GM18873 (cell line): ENCODE data around the gene CEACAM18.
"Not testable (repeated sequence)": the region's sequence is repeated elsewhere in the genome, so short reads cannot be mapped to it uniquely, and the experiment has no call there.

Experiments
- ATAC-seq: cut with Tn5 transposase; IDR thresholded peaks from one replicate; pipeline ENCODE4 v1.9.1; 2021; ENCODE audit warnings: mild to moderate bottlenecking, moderate library complexity, moderate number of reproducible peaks; ENCODE audit not compliant: unreplicated experiment, low FRiP score

Gene CEACAM18

DNA sequence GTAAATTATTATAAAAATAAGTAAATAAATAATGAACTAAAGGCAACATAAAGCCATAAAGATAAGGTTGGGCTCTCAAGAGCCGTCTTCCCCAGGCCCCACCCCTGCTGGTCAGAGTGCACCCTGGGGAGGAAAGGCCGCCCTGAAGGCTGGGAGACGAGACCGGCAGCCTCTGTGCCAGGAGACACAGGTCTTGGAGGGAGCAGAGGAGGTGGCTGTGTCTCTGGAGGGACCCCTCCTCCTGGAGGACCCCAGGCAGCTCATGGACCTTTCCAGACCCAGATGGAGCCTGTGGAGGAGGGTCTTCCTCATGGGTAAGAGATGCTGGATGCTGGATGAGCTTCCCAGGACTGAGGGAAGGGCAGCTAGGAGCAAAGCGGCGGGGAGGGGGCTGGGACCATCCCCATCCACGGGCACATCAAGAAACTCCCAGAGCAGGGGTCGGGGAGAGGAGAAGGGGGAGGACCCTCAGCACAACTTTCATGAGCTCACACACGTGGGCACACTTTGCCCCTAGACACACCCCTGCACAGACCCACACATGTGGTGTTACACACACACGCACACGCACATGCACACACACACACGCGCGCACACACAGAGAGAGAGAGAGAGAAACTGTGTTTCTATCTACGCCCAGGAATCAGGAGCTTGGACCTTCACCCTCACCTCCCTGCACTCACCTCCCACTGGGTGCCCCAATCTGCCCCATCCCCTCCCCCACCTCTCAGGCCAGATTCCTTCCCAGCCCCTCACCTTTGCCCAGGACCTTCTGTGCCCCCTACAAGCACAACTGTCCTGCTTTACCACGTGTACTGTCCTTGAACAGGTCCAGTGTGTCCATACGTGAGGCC, at the start of gene CEACAM18:
Gene CEACAM18, plus strand, starts transcription at position 159 of the 854 bp plus-strand sequence.
- no peak for ATAC-seq

DNA sequence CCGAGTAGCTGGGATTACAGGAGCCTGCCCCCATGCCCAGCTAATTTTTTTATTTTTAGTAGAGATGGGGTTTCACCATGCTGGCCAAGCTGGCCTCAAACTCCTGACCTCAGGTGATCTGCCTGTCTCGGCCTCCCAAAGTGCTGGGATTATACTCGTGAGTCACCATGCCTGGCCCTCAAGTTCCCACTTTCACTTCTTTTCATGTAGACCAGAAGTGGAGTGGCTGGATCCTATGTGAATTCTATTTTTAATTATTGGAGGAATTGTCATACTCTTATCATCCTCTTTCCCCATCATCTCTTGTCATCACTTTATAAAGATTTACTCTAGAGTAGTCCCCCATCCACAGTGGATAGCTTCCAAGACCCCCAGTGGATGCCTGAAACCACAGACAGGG, 48.1 kb upstream of the CEACAM18 start:
- ATAC-seq, result no peak

DNA sequence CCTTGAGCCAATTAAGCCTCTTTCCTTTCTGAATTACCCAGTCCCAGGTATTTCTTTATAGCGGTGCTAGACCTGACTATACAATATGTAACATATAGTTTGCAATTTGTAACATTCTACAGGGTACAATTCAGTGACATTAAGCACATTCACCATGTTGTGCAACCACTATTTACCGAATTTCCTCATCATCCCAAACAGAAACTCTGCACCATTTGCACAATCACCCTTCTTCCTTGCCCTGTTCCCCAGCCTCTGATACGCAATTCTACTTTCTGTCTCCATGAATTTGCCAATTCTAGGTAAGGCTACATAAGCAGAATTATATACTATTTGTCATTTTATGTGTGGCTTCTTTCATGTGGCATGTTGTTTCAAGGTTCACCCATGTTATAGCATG, 47.2 kb upstream of the CEACAM18 start:
- no peak for ATAC-seq

DNA sequence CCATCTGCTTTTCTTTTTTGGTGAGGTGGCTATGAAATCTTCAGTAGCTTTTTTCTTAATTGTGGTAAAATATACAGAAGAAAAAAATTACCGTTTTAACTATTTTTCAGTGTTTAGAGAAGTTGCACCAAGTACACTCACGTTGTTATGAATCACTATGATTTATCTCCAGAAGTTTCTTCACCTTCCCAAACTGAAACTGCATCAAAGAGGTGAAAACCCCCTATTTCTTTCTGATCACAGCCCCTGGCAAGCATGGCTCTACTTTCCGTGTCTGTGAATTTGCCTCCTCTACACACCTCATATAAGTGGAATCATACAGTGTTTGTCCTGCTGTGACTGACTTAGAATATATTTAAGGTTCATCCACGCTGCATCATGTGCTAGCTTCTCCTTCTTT, 45.3 kb upstream of the CEACAM18 start:
- ATAC-seq, result no peak

DNA sequence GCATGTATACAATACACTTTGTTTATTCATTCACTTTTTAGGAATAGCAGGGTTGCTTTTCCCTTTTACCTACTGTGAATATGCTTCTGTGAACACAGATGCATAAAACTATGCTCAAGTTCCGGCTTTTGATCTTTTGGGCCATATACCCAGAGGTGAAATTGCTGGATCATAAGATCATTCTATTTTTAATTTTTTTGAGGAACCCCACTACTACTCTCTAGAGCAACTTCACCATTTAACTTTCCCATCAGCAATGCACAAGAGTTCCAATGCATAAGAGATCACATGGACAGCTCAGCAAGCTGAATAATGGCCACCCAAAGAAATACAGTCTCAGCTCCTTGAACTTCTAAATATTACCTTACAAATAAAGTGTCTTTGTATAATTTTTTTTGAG, 43.9 kb upstream of the CEACAM18 start:
- ATAC-seq, result no peak

DNA sequence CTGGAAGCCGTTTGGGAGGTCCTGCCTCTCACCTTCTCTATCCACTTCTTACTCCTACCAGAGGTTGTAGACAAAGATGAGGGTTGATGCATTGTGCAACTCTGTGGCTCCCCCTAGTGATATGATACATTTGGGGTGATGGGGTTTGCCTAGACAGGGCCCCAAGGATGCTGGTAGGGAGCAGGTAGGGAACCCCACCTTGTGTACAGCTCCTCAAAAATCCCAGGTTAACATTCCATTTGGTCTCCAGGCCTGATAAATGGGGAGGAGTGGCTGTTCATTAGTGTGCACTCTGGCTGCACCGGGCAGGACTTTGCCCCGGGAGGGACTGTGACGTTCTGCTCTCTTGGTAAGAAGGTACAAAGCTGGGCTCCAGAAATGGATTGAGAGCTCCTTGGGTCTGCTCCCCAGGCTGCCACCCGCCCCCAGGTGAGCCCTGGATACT, 39.3 kb upstream of the CEACAM18 start:
- no peak for ATAC-seq

DNA sequence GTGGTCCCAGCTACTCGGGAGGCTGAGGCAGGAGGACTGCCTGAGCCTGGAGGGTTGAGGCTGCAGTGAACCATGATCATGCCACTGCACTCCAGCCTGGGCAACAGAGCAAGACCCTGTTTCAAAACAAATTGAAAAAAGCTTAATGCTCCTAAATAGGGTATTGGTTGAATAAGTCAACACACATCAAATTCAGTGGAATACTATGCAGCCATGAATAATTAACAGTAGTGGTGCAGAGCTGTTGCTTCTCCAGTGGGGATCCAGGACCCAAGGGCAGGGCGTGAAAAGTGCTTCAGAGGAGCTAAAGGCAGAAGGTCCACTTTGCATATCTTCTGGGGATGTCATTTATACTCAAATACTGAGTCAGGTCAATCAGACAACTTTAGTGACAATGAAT, 38.3 kb upstream of the CEACAM18 start:
- ATAC-seq, result no peak

DNA sequence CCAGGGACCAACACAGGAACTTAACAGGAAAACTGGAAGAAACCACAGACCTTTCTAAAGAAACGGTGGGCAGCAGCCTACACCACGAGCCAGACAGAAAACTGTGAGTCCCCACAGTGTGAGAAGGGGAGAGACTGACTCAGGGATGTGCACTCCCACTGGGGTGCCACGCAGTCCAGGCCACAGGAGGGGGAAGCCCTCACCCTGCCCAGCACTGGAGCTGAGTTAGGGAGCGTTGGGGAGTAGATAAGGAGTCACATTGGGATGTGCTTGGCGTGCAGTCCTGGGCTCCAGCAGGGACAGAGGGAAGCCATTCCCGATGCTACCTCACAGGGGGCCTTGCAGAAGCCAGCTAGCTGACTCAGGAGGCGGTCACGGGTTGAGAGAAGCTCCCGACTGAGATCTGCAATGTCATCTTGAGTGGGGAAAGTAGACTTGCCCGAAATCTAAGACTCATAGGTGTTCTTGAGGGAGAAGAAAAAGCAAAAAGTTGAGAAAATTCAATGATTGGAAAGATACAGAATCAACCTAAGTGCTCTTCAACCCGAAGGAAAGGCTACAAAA, 37.4 kb upstream of the CEACAM18 start:
- ATAC-seq, result no peak

DNA sequence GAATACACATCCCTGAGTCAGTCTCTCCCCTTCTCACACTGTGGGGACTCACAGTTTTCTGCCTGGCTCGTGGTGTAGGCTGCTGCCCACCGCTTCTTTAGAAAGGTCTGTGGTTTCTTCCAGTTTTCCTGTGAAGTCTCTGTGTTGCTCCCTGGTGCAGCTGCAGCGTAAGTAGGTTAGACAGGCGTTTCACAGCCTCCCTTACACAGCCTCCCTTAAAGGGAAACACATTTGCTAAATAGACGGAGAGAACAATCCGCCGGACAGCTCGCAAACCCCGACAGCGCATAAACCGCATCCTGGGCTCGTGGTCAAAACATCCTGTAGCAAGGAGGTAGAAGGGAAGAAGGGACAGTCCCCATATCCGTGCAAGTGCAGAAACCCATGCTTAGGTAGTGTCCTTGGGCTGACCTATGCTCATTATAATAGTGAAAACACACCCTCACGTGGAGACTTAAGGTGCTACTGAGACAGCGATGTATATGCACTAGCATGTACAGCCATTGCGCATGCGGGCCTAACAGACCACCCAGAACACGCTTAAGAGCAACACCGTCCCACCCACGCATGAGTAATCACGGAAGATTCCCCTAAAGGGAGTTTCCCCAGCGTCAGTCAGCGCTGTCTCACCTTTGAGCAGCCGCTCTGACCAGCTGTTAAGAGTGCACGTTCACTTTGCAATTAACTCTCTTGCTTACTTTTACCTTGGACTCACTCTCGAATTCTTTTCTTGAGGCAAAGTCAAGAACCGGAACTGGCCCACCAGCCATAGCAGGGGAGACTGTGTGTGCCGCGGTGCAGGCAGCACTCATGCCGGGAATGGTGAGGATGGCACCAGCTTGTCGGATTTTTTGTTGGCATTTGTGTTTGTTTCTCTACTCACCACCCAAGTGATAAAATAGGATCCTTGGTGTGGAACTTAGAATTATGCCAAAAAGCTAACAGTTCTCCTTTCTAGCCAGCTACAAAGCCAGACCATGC, 36.6 kb upstream of the CEACAM18 start:
- ATAC-seq, result peak; percentile 88

DNA sequence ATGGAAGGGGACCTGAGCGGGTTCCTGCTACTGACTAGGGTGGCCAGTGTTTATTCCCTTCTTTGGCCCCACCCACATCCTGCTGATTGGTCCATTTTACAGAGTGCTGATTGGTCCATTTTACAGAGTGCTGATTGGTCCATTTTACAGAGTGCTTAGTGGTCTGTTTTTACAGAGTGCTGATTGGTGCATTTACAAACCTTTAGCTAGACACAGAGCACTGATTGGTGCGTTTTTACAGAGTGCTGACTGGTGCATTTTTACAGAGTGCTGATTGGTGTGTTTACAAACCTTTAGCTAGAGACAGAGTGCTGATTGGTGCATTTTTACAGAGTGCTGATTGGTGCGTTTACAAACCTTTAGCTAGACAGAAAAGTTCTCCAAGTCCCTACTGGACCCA, 30.8 kb upstream of the CEACAM18 start:
- not testable (repeated sequence) for ATAC-seq

DNA sequence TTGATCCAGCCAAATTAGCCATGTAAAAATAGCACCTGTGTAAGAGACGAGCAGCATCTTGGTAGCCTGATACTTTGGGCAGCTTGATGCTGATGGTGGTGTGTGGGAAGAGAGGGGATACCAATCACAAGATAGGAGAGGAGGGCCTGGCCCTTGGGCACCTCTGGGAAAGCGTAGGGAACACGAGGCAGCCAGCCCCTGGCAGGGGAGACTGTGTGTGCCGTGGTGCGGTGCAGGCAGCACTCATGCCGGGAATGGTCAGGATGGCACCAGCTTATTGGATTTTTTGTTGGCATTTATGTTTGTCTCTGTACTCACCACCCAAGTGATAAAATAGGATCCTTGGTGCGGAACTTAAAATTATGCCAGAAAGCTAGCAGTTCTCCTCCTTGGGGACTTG, 30.3 kb upstream of the CEACAM18 start:
- ATAC-seq, result no peak

DNA sequence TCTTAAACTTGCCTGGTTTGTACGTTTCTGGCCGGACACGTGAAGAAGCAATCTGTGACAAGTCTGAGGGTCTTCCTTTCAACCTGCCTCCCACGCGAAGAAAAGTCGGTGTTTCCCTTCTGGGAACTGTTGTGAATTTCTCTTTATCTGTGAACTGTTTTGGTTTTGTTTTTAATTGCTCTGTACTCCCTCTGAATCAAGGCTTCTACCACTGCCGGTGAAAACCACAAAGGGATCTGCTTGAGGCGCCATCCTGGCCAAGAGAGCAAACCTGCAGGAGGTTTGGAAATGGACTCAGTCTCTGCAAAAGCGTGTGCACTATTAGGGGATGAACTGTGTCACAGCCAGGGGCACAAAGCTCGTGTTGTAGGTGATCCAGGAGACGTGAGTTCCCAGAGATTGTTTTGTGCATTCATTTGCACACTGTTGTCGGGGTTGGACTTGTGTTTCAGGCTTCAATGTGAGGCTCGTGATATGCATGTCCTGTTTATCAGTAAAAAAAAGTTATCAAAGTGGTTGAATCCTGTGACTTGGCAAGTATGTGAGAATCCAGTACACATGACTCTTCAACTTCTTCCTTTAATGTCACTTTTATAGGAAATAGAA, 29.8 kb upstream of the CEACAM18 start:
- ATAC-seq, result no peak

DNA sequence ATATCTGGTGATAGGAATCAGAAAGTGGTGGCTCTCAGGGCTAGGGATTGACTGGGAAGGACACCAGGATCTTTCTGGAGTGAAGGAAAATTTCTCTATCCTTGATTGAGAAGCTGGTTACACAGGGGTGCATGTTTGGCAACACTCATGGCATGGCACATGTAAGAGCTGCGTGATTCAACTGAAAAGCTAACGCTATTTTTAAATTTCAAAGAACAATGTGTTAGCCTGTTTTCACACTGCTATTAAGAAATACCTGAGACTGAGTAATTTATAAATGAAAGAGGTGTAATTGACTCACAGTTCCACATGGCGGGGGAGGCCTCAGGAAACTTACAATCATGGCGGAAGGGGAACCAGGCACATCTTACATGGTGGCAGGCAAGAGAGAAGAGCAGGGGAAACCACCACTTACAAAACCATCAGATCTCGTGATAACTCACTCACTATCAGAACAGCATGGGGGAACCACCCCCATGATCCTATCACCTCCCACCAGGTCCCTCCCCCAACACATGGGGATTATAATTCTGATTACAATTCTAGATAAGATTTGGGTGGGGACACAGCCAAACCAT, 27.5 kb upstream of the CEACAM18 start:
- no peak for ATAC-seq

DNA sequence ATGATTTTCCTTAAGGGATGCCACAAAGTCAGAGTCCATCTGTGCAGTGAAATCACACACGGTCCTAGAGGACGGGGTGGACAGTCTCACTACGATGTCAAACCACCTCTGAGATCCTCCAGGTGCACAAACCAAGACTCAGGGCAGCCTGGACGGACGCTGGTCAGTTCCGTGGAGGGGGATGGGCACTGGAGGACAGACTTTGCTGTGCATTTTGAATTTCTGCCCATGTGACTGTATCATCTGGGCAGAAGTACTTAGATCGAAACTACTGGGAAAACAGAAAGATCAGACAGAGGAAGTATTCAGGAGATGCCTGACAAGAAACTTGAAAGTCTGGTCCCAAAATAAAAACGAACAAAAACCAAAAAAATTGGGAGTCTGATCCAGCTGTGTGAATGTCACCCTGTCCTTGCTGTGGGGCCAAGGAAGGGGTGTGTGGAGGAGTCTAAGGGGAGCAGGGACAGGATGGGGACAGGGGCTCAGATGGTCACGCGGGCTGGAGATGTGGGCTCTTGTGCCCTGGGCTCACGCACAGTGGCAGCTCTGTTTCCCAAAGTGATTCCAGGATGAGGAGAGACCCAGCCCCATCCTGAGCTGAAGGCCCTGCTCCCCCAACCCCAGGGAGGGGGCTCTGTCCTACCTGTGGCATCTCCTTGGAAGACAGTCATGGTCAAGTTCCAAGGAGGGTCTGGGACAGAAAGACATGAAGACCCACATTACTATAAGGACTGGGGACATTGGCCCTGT, 21.6 kb upstream of the CEACAM18 start:
- no peak for ATAC-seq

DNA sequence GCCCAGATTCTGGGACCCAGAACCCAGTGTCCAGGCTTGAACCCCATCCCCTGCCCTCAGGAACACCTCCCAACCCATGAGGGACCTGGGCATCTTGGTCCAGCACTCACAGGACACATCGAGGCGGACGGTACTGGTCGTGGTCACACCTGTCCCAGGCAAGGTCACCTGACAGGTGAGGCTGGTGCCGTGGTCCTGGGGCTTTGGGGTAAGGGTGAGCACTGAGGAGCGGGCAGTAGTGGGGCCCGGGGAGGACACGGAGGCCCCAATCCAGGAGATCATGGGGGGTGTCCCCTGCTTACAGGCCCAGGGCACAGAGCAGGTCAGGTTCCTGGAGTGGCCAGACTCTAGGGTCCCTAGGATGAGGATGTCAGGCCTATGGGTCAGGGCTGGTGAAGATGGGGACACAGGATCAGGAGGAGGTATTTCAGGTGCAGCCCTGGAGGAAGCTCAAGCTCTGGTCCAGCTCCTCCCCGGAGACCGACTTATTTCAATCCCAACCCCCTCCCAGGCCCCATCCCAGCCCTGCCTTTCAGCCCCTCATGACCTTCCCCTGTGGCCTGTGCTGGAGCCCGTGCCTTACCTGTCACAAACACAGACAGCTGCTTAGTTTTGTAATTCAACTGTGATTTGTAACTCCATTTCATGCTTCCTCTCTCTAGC, 20.9 kb upstream of the CEACAM18 start:
- no peak for ATAC-seq

DNA sequence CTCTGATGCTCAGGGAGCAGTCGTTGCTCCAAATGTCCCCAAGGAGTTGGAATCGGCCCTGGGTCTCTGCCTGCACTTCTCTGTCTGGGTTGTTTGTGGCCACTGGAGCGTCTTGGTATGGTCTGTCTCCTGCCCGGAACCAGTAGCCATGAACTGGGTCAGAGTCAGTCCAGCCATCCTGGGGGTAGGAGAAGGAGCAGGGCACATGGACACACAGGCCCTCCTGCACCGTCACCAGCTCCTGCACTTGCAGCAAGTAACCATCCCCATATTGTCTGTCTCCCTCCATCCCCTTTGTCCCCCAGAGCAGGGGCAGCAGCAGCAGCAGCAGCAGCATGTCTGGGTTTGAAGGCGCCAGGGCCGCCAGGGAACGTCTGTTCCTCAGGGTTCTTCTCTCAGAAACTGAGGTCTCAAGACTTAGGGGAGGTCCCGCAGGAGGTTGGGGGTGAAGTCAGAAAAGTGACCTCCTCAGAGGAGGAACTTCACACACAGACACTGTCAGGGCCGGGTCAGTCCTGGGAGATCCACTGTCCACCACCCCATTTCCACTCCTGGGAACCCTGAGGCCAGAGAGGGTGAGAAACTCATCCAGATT, 20.2 kb upstream of the CEACAM18 start, which contains the start of gene SIGLEC8:
Gene SIGLEC8, minus strand, starts transcription at position 404 of the 595 bp plus-strand sequence. Its CDS starts 67 bp downstream, at position 337.
- ATAC-seq, result no peak

DNA sequence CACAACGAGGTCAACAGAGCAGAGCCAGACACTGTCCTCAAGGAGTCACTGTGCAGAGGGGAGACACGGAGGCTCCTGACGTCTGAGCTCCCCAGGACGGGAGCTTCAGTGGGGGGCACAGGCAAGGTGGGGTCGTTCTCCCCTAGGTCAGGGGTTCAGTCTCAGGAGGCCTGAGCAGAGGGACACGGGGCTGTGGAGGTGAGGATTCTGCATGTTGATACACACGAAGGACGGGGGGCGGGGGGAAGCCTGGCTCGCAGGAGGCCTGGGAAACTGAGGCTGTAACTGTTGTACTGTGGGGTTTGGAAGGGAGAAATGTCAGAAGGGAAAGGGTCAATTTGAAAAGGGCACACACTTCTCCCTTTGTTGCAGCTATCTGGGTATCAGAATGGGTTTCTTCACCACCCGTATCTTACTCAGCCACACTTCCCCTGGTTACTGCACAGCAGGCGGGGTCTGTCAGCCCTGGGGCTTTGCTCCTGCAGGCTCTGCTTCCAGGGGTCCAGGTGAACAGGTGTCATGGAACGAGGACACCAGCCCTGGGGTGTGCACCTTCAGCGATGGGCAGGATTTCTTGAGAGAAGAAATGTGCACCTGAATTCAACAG, 19.3 kb upstream of the CEACAM18 start:
- no peak for ATAC-seq
